Left ventricle myocardium inferior (tissue), 1 donor: Measurements from ENCODE around the gene POGLUT2. TPM values are rescaled to one million over a fixed set of nuclear protein-coding genes. Genes with fewer than 3 reads are reported as not detected.

Experiments used
- DNase-seq: peaks from one replicate; pipeline ENCODE4 v3.0.0-alpha.2; 2020
- H3K27ac ChIP-seq: fragments of 200-600 bp; replicated peaks from 2 replicates; pipeline ENCODE4 v1.8.0; 2021
- H3K27me3 ChIP-seq: fragments of 200-600 bp; 2 replicates; pipeline ENCODE4 v1.8.0; 2021; ENCODE audit warnings: low read depth
- H3K36me3 ChIP-seq: fragments of 200-600 bp; 2 replicates; pipeline ENCODE4 v1.8.0; 2021
- H3K4me1 ChIP-seq: fragments of 200-600 bp; 2 replicates; pipeline ENCODE4 v1.8.0; 2021
- H3K4me3 ChIP-seq: fragments of 200-600 bp; 2 replicates; pipeline ENCODE4 v1.8.0; 2021; ENCODE audit warnings: mild to moderate bottlenecking, moderate library complexity
- H3K9me3 ChIP-seq: fragments of 200-600 bp; replicated peaks from 2 replicates; pipeline ENCODE4 v1.8.0; 2021
- intact Hi-C: fragments of 100-400 bp; cut with micrococcal nuclease; formaldehyde crosslinking; loops from one replicate; pipeline ENCODE4 v1.11.0; 2022
- total RNA-seq: library from RNA; stranded (reverse); fragmentation: NEBNext Ultra II Directional; extraction: Animal tissue kit (Norgen Biotek cat#: 25700); gene quantifications from one replicate; pipeline ENCODE4 v1.2.1, GENCODE V29; 2021
- TF ChIP-seq, protein P1 (sequence below): fragments of 200-600 bp; IDR thresholded peaks from 2 replicates; pipeline ENCODE4 v1.8.0; 2021; ENCODE audit warnings: antibody characterized with exemption, mild to moderate bottlenecking, borderline replicate concordance
- donor health status: DM: no; HTN: yes; CAD: no; lungs with severe emphysema.

The POGLUT2 gene
- total RNA-seq, 1 donor from 2014 or later, result 3.4 TPM

DNA sequence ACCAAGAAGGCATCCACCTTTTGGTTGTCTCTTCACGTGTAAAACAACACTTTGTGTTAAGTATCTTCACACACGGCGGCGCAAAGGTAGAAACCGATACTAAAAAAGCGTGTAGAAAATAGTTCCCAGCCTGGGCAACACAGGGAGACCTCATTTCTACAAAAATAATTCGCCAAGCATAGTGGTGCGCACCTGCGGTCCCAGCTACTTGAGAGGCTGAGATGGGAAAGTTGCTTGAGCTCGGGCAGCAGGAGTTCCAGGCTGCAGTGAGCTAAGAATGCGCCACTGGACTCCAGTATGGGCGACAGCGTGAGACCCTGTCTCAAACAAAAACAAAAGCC, 46.5 kb upstream of the POGLUT2 start:
- H3K4me3 ChIP-seq, result peak overlapping the region; percentile 85

DNA sequence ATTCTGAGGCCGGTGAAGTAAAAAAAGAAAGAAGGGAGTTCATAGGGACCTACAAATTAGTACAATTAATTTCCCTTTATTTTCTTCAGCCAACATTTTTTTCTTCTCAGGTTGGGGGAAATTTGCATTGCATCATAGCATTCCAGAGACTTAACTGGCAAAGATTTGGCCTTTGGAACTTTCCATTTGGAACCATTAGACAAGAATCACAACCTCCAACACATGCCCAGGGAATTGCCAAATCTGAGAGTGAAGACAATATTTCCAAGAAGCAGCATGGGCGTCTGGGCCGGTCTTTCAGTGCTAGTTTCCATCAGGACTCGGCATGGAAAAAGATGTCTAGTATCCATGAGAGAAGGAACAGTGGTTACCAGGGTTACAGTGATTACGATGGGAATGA, 40.7 kb upstream of the POGLUT2 start:
- TF ChIP-seq, protein P1, sequence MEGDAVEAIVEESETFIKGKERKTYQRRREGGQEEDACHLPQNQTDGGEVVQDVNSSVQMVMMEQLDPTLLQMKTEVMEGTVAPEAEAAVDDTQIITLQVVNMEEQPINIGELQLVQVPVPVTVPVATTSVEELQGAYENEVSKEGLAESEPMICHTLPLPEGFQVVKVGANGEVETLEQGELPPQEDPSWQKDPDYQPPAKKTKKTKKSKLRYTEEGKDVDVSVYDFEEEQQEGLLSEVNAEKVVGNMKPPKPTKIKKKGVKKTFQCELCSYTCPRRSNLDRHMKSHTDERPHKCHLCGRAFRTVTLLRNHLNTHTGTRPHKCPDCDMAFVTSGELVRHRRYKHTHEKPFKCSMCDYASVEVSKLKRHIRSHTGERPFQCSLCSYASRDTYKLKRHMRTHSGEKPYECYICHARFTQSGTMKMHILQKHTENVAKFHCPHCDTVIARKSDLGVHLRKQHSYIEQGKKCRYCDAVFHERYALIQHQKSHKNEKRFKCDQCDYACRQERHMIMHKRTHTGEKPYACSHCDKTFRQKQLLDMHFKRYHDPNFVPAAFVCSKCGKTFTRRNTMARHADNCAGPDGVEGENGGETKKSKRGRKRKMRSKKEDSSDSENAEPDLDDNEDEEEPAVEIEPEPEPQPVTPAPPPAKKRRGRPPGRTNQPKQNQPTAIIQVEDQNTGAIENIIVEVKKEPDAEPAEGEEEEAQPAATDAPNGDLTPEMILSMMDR, result no peak
- no peak for DNase-seq
- Histone ChIP-seq H3K4me1 (no peaks in the 10 kb centered on the region), H3K27ac (no peak overlapping the region), H3K36me3 (peaks cover 81% of the 10 kb centered on the region), H3K27me3 (no peaks in the 10 kb centered on the region), H3K9me3 (no peaks in the 10 kb centered on the region), H3K4me3 (no peak overlapping the region)
- intact Hi-C loops, result no loop called here

More for the DNA sequence above, 46.5 kb upstream of the POGLUT2 start:
- DNase-seq, result no peak
- peak overlapping the region; percentile 97 for H3K27ac ChIP-seq
- intact Hi-C loops, result loop anchor here (5.0 kb wide), 1 partner anchor 253 kb away; no protein-coding TSS in a partner anchor
- no peaks in the 10 kb centered on the region for H3K9me3 ChIP-seq
- TF ChIP-seq, protein P1, result no peak
- peaks cover 26% of the 10 kb centered on the region for H3K36me3 ChIP-seq
- H3K4me1 ChIP-seq, result peaks cover 41% of the 10 kb centered on the region
- H3K27me3 ChIP-seq, result no peaks in the 10 kb centered on the region

DNA sequence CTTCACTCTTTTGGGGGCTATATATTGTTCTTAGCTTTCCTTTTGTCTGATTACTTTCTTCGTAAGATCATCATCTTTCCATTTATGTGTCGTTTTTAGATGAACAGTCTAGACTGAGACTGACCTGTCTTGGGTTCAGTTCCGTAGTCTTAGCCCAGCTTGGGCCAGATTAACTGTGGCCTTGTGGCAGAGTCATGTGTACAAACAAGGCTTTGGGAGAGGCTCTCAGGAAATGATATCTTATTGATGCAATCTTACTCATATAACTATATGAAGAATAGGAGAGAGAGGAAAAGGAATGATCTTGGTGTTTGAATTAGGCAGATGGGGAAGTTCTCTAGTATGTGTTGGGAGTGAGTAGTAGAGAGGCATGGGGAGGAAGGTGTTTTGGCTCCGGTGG, 40.2 kb upstream of the POGLUT2 start:
- intact Hi-C loops, result no loop called here
- Histone ChIP-seq H3K27ac (no peak overlapping the region), H3K9me3 (no peaks in the 10 kb centered on the region), H3K36me3 (peaks cover 86% of the 10 kb centered on the region), H3K4me3 (no peak overlapping the region), H3K27me3 (no peaks in the 10 kb centered on the region), H3K4me1 (no peaks in the 10 kb centered on the region)
- no peak for DNase-seq
- TF ChIP-seq, protein P1, result no peak

DNA sequence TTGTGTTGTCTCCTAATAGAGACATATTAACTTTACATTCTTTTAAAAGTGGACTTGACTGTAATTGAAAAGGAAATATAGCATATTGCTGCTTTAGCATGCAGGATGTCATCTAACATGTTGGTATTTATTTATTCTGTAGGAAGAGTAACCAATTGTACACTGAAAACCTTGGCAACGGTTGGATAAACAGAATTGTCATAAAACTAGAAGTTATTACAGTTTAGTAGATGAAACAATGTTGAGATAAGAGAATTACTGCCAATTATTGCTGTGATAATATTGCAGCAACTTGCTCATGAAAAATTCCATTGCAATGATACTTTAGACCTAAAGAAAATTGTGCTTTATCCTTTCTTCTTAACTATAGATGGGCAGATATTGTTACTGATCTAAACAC, 39.5 kb upstream of the POGLUT2 start:
- Histone ChIP-seq H3K27ac (no peak overlapping the region), H3K27me3 (no peaks in the 10 kb centered on the region), H3K36me3 (peaks cover 88% of the 10 kb centered on the region), H3K9me3 (no peaks in the 10 kb centered on the region), H3K4me1 (no peaks in the 10 kb centered on the region), H3K4me3 (no peak overlapping the region)
- TF ChIP-seq, protein P1, result no peak
- intact Hi-C loops, result no loop called here
- DNase-seq, result no peak

DNA sequence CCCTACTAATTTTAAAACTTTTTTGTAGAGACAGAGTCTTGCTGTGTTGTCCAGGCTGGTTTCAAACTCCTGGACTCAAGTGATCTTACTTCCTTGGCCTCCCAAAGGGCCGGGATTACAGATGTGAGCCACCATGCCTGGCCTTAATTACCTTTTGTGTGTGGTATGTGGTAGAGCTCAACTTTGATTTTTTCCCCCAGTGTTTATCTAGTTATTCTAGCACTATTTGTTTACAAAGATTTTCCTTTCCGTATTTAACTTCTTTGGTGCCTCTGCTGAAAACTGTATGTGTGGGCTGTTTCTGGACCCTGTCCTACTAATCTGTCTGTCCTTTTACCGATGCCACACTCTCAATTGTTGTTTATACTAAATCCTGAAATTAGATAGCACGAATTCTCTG, 37.7 kb upstream of the POGLUT2 start:
- Histone ChIP-seq H3K36me3 (peaks cover 87% of the 10 kb centered on the region), H3K4me3 (no peak overlapping the region), H3K27ac (no peak overlapping the region), H3K9me3 (no peaks in the 10 kb centered on the region), H3K27me3 (no peaks in the 10 kb centered on the region), H3K4me1 (no peaks in the 10 kb centered on the region)
- no peak for DNase-seq
- TF ChIP-seq, protein P1, result no peak
- intact Hi-C loops, result no loop called here

DNA sequence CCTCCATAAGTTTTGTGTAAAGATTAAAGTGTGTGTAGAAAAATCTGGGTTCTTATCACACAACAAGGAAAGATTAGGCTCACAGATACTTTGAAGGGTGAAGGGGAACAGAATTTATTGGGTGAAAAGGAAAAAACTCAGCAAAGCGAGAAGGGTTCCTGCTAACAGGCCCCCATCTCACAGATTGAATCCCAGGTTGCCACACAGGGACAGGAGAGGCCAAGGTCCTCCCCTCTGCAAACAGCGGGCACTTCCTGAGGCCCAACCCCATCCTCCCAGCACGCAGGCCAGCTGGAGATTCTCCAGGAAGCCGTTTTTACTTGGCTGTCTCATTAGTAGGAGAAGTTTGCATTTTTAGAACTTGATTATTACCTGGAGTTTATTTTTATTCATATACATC, 31.9 kb upstream of the POGLUT2 start:
- H3K4me3 ChIP-seq, result no peak overlapping the region
- no peak for DNase-seq
- H3K4me1 ChIP-seq, result peaks cover 7% of the 10 kb centered on the region
- H3K36me3 ChIP-seq, result peaks cover 75% of the 10 kb centered on the region
- H3K27ac ChIP-seq, result no peak overlapping the region
- H3K27me3 ChIP-seq, result no peaks in the 10 kb centered on the region
- no peaks in the 10 kb centered on the region for H3K9me3 ChIP-seq
- TF ChIP-seq, protein P1, result no peak
- intact Hi-C loops, result no loop called here
